HL-60 (cell line): Measurements from ENCODE around the gene LRRC31.
A peak's percentile ranks its signal among the peaks of the same experiment; 100 is the strongest.

Experiments
- DNase-seq, 2 experiments: peaks; one replicate each; pipeline ENCODE4 v3.0.0-alpha.2; 2010 to 2020; ENCODE audit warnings: low read depth in 1 of 2, low spot score in 1 of 2
- H3K27ac ChIP-seq: fragments of 250-450 bp; sonication (Bioruptor Pico); replicated peaks from 2 replicates; pipeline ENCODE4 v1.5.1; 2020; ENCODE audit warnings: mild to moderate bottlenecking, moderate library complexity
- H3K27me3 ChIP-seq: fragments of 250-450 bp; sonication (Bioruptor Pico); 2 replicates; pipeline ENCODE4 v1.5.1; 2021; ENCODE audit warnings: mild to moderate bottlenecking, moderate library complexity; ENCODE audit not compliant: insufficient read depth, poor library complexity, severe bottlenecking
- H3K4me3 ChIP-seq: replicated peaks from 2 replicates; pipeline ENCODE4 v1.5.1; 2011; ENCODE audit warnings: mild to moderate bottlenecking, control low read depth, low read length; ENCODE audit not compliant: insufficient read depth
- GABPA ChIP-seq: IDR thresholded peaks from 2 replicates; pipeline ENCODE4 v1.6.1; 2012; ENCODE audit warnings: low read depth
- POLR2AphosphoS5 ChIP-seq: IDR thresholded peaks from 2 replicates; pipeline ENCODE4 v1.6.1; 2012; ENCODE audit warnings: low read depth
- SPI1 ChIP-seq: IDR thresholded peaks from 2 replicates; pipeline ENCODE4 v1.6.1; 2012; ENCODE audit warnings: low read depth, mild to moderate bottlenecking, borderline replicate concordance
- TF ChIP-seq, protein P1 (sequence below): IDR thresholded peaks from one replicate; pipeline ENCODE4 v1.5.1; 2011; ENCODE audit warnings: low read length, control low read depth, inconsistent platforms; ENCODE audit not compliant: insufficient read depth
- TF ChIP-seq, protein P2 (sequence below): IDR thresholded peaks from 2 replicates; pipeline ENCODE4 v1.6.1; 2012; ENCODE audit warnings: low read depth; ENCODE audit not compliant: insufficient replicate concordance

The LRRC31 gene

DNA sequence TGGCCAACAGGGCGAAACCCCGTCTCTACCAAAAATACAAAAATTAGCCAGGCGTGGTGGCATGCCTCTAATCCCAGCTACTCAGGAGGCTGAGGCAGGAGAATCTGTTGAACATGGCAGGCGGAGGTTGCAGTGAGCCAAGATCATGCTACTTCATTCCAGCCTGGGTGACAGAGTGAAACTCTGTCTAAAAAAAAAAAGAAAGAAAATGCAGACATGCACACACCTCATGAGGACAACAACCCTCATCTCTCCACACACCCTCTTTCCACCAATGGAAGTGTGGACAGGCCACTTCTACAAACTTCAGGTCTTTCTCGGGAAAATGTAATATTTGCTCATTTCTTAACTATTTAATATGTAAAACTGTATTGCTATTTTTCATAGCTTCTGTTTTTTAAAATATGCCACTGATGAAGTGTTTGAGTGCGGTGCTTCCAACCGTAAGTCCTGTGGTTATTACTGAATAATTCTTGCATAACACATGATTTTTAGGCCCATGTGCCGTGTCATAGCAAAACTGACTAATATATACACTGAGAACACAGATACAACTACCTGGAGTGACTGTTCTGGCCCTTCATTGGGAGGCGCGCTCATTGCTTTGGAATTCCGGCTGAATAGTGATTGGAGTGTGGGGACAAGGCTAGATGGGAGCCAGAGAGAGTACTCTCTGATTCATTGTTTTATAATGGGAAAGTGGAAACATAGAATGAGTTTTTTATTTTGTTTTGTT is 23.1 kb downstream of the LRRC31 start:
- TF ChIP-seq, protein P1, sequence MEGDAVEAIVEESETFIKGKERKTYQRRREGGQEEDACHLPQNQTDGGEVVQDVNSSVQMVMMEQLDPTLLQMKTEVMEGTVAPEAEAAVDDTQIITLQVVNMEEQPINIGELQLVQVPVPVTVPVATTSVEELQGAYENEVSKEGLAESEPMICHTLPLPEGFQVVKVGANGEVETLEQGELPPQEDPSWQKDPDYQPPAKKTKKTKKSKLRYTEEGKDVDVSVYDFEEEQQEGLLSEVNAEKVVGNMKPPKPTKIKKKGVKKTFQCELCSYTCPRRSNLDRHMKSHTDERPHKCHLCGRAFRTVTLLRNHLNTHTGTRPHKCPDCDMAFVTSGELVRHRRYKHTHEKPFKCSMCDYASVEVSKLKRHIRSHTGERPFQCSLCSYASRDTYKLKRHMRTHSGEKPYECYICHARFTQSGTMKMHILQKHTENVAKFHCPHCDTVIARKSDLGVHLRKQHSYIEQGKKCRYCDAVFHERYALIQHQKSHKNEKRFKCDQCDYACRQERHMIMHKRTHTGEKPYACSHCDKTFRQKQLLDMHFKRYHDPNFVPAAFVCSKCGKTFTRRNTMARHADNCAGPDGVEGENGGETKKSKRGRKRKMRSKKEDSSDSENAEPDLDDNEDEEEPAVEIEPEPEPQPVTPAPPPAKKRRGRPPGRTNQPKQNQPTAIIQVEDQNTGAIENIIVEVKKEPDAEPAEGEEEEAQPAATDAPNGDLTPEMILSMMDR, result no peak
- TF ChIP-seq SPI1, result no peak
- TF ChIP-seq, protein P2, sequence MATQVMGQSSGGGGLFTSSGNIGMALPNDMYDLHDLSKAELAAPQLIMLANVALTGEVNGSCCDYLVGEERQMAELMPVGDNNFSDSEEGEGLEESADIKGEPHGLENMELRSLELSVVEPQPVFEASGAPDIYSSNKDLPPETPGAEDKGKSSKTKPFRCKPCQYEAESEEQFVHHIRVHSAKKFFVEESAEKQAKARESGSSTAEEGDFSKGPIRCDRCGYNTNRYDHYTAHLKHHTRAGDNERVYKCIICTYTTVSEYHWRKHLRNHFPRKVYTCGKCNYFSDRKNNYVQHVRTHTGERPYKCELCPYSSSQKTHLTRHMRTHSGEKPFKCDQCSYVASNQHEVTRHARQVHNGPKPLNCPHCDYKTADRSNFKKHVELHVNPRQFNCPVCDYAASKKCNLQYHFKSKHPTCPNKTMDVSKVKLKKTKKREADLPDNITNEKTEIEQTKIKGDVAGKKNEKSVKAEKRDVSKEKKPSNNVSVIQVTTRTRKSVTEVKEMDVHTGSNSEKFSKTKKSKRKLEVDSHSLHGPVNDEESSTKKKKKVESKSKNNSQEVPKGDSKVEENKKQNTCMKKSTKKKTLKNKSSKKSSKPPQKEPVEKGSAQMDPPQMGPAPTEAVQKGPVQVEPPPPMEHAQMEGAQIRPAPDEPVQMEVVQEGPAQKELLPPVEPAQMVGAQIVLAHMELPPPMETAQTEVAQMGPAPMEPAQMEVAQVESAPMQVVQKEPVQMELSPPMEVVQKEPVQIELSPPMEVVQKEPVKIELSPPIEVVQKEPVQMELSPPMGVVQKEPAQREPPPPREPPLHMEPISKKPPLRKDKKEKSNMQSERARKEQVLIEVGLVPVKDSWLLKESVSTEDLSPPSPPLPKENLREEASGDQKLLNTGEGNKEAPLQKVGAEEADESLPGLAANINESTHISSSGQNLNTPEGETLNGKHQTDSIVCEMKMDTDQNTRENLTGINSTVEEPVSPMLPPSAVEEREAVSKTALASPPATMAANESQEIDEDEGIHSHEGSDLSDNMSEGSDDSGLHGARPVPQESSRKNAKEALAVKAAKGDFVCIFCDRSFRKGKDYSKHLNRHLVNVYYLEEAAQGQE, result no peak
- no peak for TF ChIP-seq GABPA
- no peak for TF ChIP-seq POLR2AphosphoS5
- Histone ChIP-seq H3K27me3 (no peaks in the 10 kb centered on the region), H3K4me3 (no peak overlapping the region), H3K27ac (no peak overlapping the region)
- DNase-seq, result no peak

DNA sequence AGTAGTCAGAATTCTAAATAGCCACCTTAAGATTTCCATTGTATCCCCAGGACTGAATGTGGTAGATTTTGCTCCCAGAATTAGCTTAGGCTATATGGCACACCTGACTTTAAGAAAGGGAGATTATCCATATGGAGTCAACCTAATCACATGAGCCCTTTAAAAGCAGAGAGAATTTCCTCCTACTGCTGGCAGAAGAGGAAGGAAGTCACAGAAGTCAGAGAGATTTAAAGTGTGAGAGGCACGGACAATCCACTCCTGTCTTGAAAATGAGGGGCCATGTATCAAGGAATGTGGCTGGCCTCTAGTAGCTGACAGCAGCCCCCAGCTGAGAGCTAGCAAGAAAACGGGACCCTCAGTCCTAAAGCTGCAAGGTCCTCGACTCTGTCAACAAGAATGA is 26.8 kb downstream of the LRRC31 start:
- DNase-seq, result peak in 1 of 2 experiments; percentile 7
- TF ChIP-seq, protein P1, result no peak
- TF ChIP-seq, protein P2, result no peak
- peak; percentile 72 for TF ChIP-seq SPI1
- H3K27me3 ChIP-seq, result no peaks in the 10 kb centered on the region
- no peak overlapping the region for H3K4me3 ChIP-seq
- H3K27ac ChIP-seq, result no peak overlapping the region

DNA sequence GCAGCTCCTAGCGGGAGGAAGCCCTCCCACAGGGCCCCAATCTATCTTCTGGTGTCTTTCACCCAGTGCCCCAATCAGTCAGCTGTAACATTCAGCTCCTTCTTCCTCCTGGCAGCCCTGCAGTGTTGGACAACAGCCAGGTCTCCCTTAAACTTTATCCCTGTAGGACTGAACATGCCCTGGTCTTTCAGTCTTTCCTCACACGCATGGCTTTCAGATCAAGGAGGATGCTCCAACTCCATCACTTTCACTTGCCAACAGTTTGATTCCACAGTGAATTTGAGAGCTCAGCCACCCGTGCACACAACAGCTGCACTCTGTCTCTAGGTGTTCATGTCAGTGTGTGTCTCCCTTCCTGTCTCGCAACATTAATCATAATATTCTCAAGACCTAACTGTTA is 28.6 kb downstream of the LRRC31 start:
- no peak for TF ChIP-seq POLR2AphosphoS5
- TF ChIP-seq SPI1, result no peak
- TF ChIP-seq, protein P2, result no peak
- TF ChIP-seq GABPA, result no peak
- TF ChIP-seq, protein P1, result no peak
- Histone ChIP-seq H3K27ac (no peak overlapping the region), H3K27me3 (no peaks in the 10 kb centered on the region), H3K4me3 (no peak overlapping the region)
- DNase-seq, result no peak
